T-cell (primary cell): ENCODE results near the gene RAB11FIP3. TPM values are rescaled to one million over a fixed set of nuclear protein-coding genes. Genes with fewer than 3 reads are reported as not detected.
"Not testable (repeated sequence)": the region's sequence is repeated elsewhere in the genome, so short reads cannot be mapped to it uniquely, and the experiment has no call there.

Source experiments
- ATAC-seq, 4 experiments: fragments of 200-7000 bp in 3 of 4; fragments of 150-1000 bp in 1 of 4; cut with Tn5 transposase; replicated peaks in 1 of 4; 1 replicate in 3 of 4; 2 replicates in 1 of 4; pipeline ENCODE4 v1.10.0; 2021; ENCODE audit warnings: moderate library complexity in 3 of 4, mild to moderate bottlenecking in 2 of 4, moderate number of reproducible peaks in 1 of 4
- CTCF ChIA-PET, 2 donors: fragments of 300-600 bp; sonication (Branson Sonifier 250); formaldehyde crosslinking; loops; one replicate each; lab custom pipeline; 2022; ENCODE audit warnings: antibody characterized with exemption in 2 of 2; lab: Charles Lee
- POLR2A ChIA-PET, 2 donors: fragments of 300-600 bp; sonication (Branson Sonifier 250); formaldehyde crosslinking; loops; one replicate each; lab custom pipeline; 2022; ENCODE audit warnings: antibody characterized with exemption in 2 of 2; lab: Charles Lee
- DNase-seq, 35 experiments: peaks; one replicate each; pipeline versions ENCODE4 v3.0.0 to v3.0.0-alpha.2; 2013 to 2023
- H3K27ac ChIP-seq: one replicate; pipeline ENCODE4 v1.5.1; 2013; ENCODE audit warnings: low read length
- H3K27me3 ChIP-seq, 2 experiments: replicated peaks in 1 of 2; 1 replicate in 1 of 2; 2 replicates in 1 of 2; pipeline versions ENCODE4 v1.6.1 to v1.7.0; 2013; ENCODE audit warnings: low read length in 1 of 2, mixed read lengths in 1 of 2; ENCODE audit not compliant: control insufficient read depth in 2 of 2, insufficient read depth in 2 of 2; ENCODE audit errors: extremely low read depth in 1 of 2
- H3K36me3 ChIP-seq, 2 donors: 1 replicate in 1 of 2; 2 replicates in 1 of 2; pipeline versions ENCODE4 v1.6.1 to v1.7.0; 2013; ENCODE audit warnings: low read length in 1 of 2; ENCODE audit not compliant: control insufficient read depth in 2 of 2, insufficient read depth in 1 of 2; ENCODE audit errors: extremely low read depth in 1 of 2
- H3K4me1 ChIP-seq, 2 experiments: 1 replicate in 1 of 2; 2 replicates in 1 of 2; pipeline versions ENCODE4 v1.6.1 to v1.7.0; 2013; ENCODE audit warnings: low read length in 2 of 2, mixed read lengths in 1 of 2; ENCODE audit not compliant: insufficient read depth in 2 of 2, control insufficient read depth in 1 of 2; ENCODE audit errors: extremely low read depth in 1 of 2
- H3K4me3 ChIP-seq, 2 donors: 1 replicate in 1 of 2; 2 replicates in 1 of 2; pipeline versions ENCODE4 v1.5.1 to v1.7.0; 2013; ENCODE audit warnings: mild to moderate bottlenecking in 2 of 2, low read length in 1 of 2, moderate library complexity in 1 of 2; ENCODE audit not compliant: control insufficient read depth in 1 of 2; ENCODE audit errors: extremely low read depth in 1 of 2
- H3K9me3 ChIP-seq: 2 replicates; pipeline ENCODE4 v1.7.0; 2013
- H3K27ac Mint-ChIP-seq, 2 donors: one replicate each; pipeline ENCODE4 v1.8.0; 2020 to 2021; ENCODE audit warnings: mild to moderate bottlenecking in 2 of 2, mixed read lengths in 2 of 2
- H3K27me3 Mint-ChIP-seq, 2 donors: one replicate each; pipeline ENCODE4 v1.8.0; 2021 to 2022; ENCODE audit warnings: mixed read lengths in 2 of 2
- H3K36me3 Mint-ChIP-seq: one replicate; pipeline ENCODE4 v1.8.0; 2021; ENCODE audit warnings: mixed read lengths
- H3K4me1 Mint-ChIP-seq, 3 donors: one replicate each; pipeline ENCODE4 v1.8.0; 2020 to 2022; ENCODE audit warnings: mixed read lengths in 3 of 3, mild to moderate bottlenecking in 1 of 3
- H3K4me3 Mint-ChIP-seq, 3 donors: one replicate each; pipeline ENCODE4 v1.8.0; 2020 to 2022; ENCODE audit warnings: mild to moderate bottlenecking in 3 of 3, mixed read lengths in 3 of 3, moderate library complexity in 3 of 3
- H3K9me3 Mint-ChIP-seq, 3 donors: one replicate each; pipeline ENCODE4 v1.8.0; 2020 to 2022; ENCODE audit warnings: mixed read lengths in 3 of 3
- WGBS: methylation state at CpG from one replicate; pipeline ENCODE4 v1.1.5; 2013; ENCODE audit warnings: missing lambda C conversion rate; ENCODE audit not compliant: insufficient coverage; 5-methylcytosine and 5-hydroxymethylcytosine counted together
- total RNA-seq, 35 experiments: library from RNA in 6 of 35; stranded (reverse) in 6 of 35; fragments of 120-200 nt in 1 of 35; gene quantifications; one replicate each; pipeline versions ENCODE4 v1.2.1 to v1.2.4 and lab custom pipeline; 2013 to 2026

RAB11FIP3 gene
- total RNA-seq, 5 donors from 2014 or later (not counting 1 experiment from before 2014, with no cell fraction given), result 36.9 to 49.0 (median 44.1) TPM

GRCh38 chr16:469459-469858 is 44.0 kb downstream of the RAB11FIP3 start:
- H3K27me3 ChIP-seq, H3K27me3 Mint-ChIP-seq, H3K4me1 ChIP-seq, H3K9me3 Mint-ChIP-seq, H3K4me3 Mint-ChIP-seq, H3K4me3 ChIP-seq, H3K27ac ChIP-seq, POLR2A ChIA-PET, H3K4me1 Mint-ChIP-seq, H3K27ac Mint-ChIP-seq, ATAC-seq, DNase-seq, CTCF ChIA-PET, H3K9me3 ChIP-seq: not testable (repeated sequence)
- peaks cover 18% of the 10 kb centered on the region for H3K36me3 Mint-ChIP-seq
- 88% methylated on average over 4 of the region's 7 CpGs for WGBS
- H3K36me3 ChIP-seq, result peaks cover 9 to 14% of the 10 kb centered on the region in 2 donors

GRCh38 chr16:470418-470817 is 45.0 kb downstream of the RAB11FIP3 start:
- peaks cover 0 to 2% (median 0%) of the 10 kb centered on the region in 3 donors for H3K4me1 Mint-ChIP-seq
- H3K36me3 Mint-ChIP-seq, result peaks cover 22% of the 10 kb centered on the region
- CTCF ChIA-PET, result no interaction called here
- H3K27ac Mint-ChIP-seq, result no peak overlapping the region
- Histone ChIP-seq H3K9me3 (no peaks in the 10 kb centered on the region), H3K27me3 (no peaks in the 10 kb centered on the region), H3K36me3 (peaks cover 12 to 14% of the 10 kb centered on the region in 2 donors), H3K4me1 (no peaks in the 10 kb centered on the region), H3K27ac (no peak overlapping the region), H3K4me3 (no peak overlapping the region)
- no peaks in the 10 kb centered on the region for H3K9me3 Mint-ChIP-seq
- 100% methylated on average over 1 of the region's 4 CpGs for WGBS
- no peak for ATAC-seq
- H3K27me3 Mint-ChIP-seq, result no peaks in the 10 kb centered on the region
- H3K4me3 Mint-ChIP-seq, result no peak overlapping the region
- DNase-seq, result no peak
- POLR2A ChIA-PET, result no interaction called here

GRCh38 chr16:471353-472198 is 46.1 kb downstream of the RAB11FIP3 start:
- no peak for DNase-seq
- Histone ChIP-seq H3K9me3 (no peaks in the 10 kb centered on the region), H3K4me3 (no peak overlapping the region), H3K36me3 (peaks cover 12 to 14% of the 10 kb centered on the region in 2 donors), H3K27ac (no peak overlapping the region), H3K4me1 (no peaks in the 10 kb centered on the region), H3K27me3 (no peaks in the 10 kb centered on the region)
- no peak for ATAC-seq
- ChIA-PET POLR2A (no interaction called here), CTCF (no interaction called here)
- no peaks in the 10 kb centered on the region for H3K9me3 Mint-ChIP-seq
- peaks cover 22% of the 10 kb centered on the region for H3K36me3 Mint-ChIP-seq
- no peak overlapping the region for H3K27ac Mint-ChIP-seq
- no peaks in the 10 kb centered on the region for H3K4me1 Mint-ChIP-seq
- 94% methylated on average over 29 of the region's 32 CpGs for WGBS
- no peaks in the 10 kb centered on the region for H3K27me3 Mint-ChIP-seq
- no peak overlapping the region for H3K4me3 Mint-ChIP-seq

GRCh38 chr16:472199-472504 is 46.7 kb downstream of the RAB11FIP3 start:
- ATAC-seq (no peak), DNase-seq (no peak)
- Histone ChIP-seq H3K27ac (no peak overlapping the region), H3K4me1 (no peaks in the 10 kb centered on the region), H3K9me3 (no peaks in the 10 kb centered on the region), H3K27me3 (no peaks in the 10 kb centered on the region), H3K4me3 (no peak overlapping the region), H3K36me3 (peaks cover 12 to 14% of the 10 kb centered on the region in 2 donors)
- Mint-ChIP-seq H3K27me3 (no peaks in the 10 kb centered on the region), H3K36me3 (peaks cover 22% of the 10 kb centered on the region), H3K4me1 (no peaks in the 10 kb centered on the region), H3K4me3 (no peak overlapping the region), H3K27ac (no peak overlapping the region), H3K9me3 (no peaks in the 10 kb centered on the region)
- ChIA-PET POLR2A (no interaction called here), CTCF (no interaction called here)
- 96% methylated on average over 9 of the region's 9 CpGs for WGBS

DNA sequence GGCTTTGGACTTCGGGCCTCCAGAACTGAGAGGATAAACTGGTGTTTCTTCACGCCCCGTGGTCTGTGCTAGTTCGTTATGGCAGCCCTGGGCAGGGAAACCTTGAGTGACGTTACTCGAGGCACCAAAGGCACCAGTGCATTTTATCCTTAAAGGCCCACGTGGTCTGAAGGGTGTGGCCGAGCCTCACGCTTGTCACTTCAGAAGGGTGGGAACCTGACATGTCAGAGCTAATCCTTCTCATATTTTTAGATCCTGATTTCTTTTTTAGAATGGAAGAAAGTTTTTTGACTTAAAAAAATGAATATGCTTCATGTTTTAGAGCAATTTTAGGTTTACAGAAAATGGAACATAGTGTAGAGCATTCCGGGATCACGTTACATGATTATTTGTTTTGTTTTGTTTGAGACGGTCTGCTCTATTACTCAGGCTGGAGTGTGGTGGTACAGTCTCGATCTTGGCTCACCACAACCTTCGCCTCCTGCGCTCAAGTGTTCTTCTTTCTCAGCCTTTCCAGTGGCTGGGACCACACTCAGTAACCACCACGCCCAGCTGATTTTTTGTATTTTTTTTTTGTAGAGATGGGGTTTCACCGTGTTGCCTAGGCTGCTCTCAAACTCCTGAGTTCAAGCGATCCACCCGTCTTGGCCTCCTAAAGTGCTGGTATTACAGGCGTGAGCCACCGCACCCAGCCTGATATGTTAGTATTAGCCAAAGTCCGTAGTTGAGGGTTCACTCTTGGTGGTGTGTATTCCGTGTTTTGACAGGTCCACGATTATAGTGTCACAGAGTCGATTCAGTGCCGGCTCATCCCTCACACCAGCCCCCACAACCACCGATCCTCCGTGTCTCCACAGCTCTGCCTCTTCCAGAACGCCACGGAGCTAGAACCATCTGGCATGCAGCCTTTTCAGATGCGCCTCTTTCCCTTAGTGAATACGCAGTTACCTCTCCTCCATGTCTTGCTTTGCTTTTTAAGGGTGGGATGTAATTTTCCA is 47.9 kb downstream of the RAB11FIP3 start:
- DNase-seq, result no peak
- Mint-ChIP-seq H3K27ac (no peak overlapping the region), H3K27me3 (no peaks in the 10 kb centered on the region), H3K9me3 (no peaks in the 10 kb centered on the region), H3K36me3 (peaks cover 22% of the 10 kb centered on the region), H3K4me1 (no peaks in the 10 kb centered on the region), H3K4me3 (no peak overlapping the region)
- H3K4me1 ChIP-seq, result no peaks in the 10 kb centered on the region
- no peaks in the 10 kb centered on the region for H3K27me3 ChIP-seq
- POLR2A ChIA-PET, result no interaction called here
- 93% methylated on average over 12 of the region's 32 CpGs for WGBS
- H3K9me3 ChIP-seq, result no peaks in the 10 kb centered on the region
- CTCF ChIA-PET, result no interaction called here
- H3K27ac ChIP-seq, result no peak overlapping the region
- peaks cover 12 to 14% of the 10 kb centered on the region in 2 donors for H3K36me3 ChIP-seq
- ATAC-seq, result no peak
- H3K4me3 ChIP-seq, result no peak overlapping the region

GRCh38 chr16:474420-475122 is 49.1 kb downstream of the RAB11FIP3 start:
- no peaks in the 10 kb centered on the region for H3K4me1 ChIP-seq
- Mint-ChIP-seq H3K4me3 (no peak overlapping the region), H3K4me1 (no peaks in the 10 kb centered on the region), H3K27ac (no peak overlapping the region), H3K9me3 (no peaks in the 10 kb centered on the region), H3K36me3 (peaks cover 22% of the 10 kb centered on the region), H3K27me3 (no peaks in the 10 kb centered on the region)
- H3K9me3 ChIP-seq, result no peaks in the 10 kb centered on the region
- ChIA-PET POLR2A (no interaction called here), CTCF (no interaction called here)
- H3K27ac ChIP-seq, result no peak overlapping the region
- ATAC-seq (no peak), DNase-seq (no peak)
- H3K4me3 ChIP-seq, result no peak overlapping the region
- WGBS, result 90% methylated on average over 8 of the region's 19 CpGs
- no peaks in the 10 kb centered on the region for H3K27me3 ChIP-seq
- peaks cover 12 to 14% of the 10 kb centered on the region in 2 donors for H3K36me3 ChIP-seq
